ENCODE data around the gene LBH. TPM values are rescaled to one million over a fixed set of nuclear protein-coding genes. Genes with fewer than 3 reads are reported as not detected.
"Not testable (repeated sequence)": the region's sequence is repeated elsewhere in the genome, so short reads cannot be mapped to it uniquely, and the experiment has no call there.

Gene LBH
- polyA plus RNA-seq, 1 donor: 32.6 TPM

GRCh38 chr2:30266051-30266621 is 34.8 kb downstream of the LBH start:
- no peak overlapping the region for H3K4me3 ChIP-seq (ENCODE audit: low read length)
- no peak overlapping the region for H3K27ac ChIP-seq (ENCODE audit: low read length)
- no peak for DNase-seq
- WGBS (ENCODE audit: insufficient coverage, low lambda C conversion rate): no CpG with 5 or more reads among the region's 7 CpGs
- H3K4me1 ChIP-seq (ENCODE audit: control insufficient read depth, insufficient read depth, low read length): peaks cover 11% of the 10 kb centered on the region
- H3K36me3 ChIP-seq (ENCODE audit: control insufficient read depth, insufficient read depth, low read length): no peaks in the 10 kb centered on the region
- no peaks in the 10 kb centered on the region for H3K9me3 ChIP-seq (ENCODE audit: control insufficient read depth, low read depth, low read length)
- no peaks in the 10 kb centered on the region for H3K27me3 ChIP-seq (ENCODE audit: control insufficient read depth, insufficient read depth, low read length)

- DNase-seq: no peak
- no peak overlapping the region for H3K27ac ChIP-seq (ENCODE audit: low read length)
- no peaks in the 10 kb centered on the region for H3K9me3 ChIP-seq (ENCODE audit: control insufficient read depth, low read depth, low read length)
- no CpG with 5 or more reads among the region's 5 CpGs for WGBS (ENCODE audit: insufficient coverage, low lambda C conversion rate)
- H3K36me3 ChIP-seq (ENCODE audit: control insufficient read depth, insufficient read depth, low read length): no peaks in the 10 kb centered on the region
- no peak overlapping the region for H3K4me3 ChIP-seq (ENCODE audit: low read length)
- H3K27me3 ChIP-seq (ENCODE audit: control insufficient read depth, insufficient read depth, low read length): no peaks in the 10 kb centered on the region
- peaks cover 11% of the 10 kb centered on the region for H3K4me1 ChIP-seq (ENCODE audit: control insufficient read depth, insufficient read depth, low read length)
Measured at GRCh38 chr2:30266705-30267104, 35.4 kb downstream of the LBH start.

- DNase-seq: no peak
- H3K4me3 ChIP-seq (ENCODE audit: low read length): no peak overlapping the region
- no peaks in the 10 kb centered on the region for H3K27me3 ChIP-seq (ENCODE audit: control insufficient read depth, insufficient read depth, low read length)
- H3K27ac ChIP-seq (ENCODE audit: low read length): no peak overlapping the region
- no peaks in the 10 kb centered on the region for H3K36me3 ChIP-seq (ENCODE audit: control insufficient read depth, insufficient read depth, low read length)
- 100% methylated on average over 2 of the region's 13 CpGs for WGBS (ENCODE audit: insufficient coverage, low lambda C conversion rate)
- H3K9me3 ChIP-seq (ENCODE audit: control insufficient read depth, low read depth, low read length): no peaks in the 10 kb centered on the region
- H3K4me1 ChIP-seq (ENCODE audit: control insufficient read depth, insufficient read depth, low read length): peaks cover 11% of the 10 kb centered on the region
Measured at GRCh38 chr2:30267161-30267975, 36.0 kb downstream of the LBH start.

- no peaks in the 10 kb centered on the region for H3K9me3 ChIP-seq (ENCODE audit: control insufficient read depth, low read depth, low read length)
- no peak overlapping the region for H3K27ac ChIP-seq (ENCODE audit: low read length)
- H3K4me1 ChIP-seq (ENCODE audit: control insufficient read depth, insufficient read depth, low read length): peaks cover 18% of the 10 kb centered on the region
- H3K36me3 ChIP-seq (ENCODE audit: control insufficient read depth, insufficient read depth, low read length): no peaks in the 10 kb centered on the region
- no CpG with 5 or more reads among the region's 5 CpGs for WGBS (ENCODE audit: insufficient coverage, low lambda C conversion rate)
- H3K4me3 ChIP-seq (ENCODE audit: low read length): no peak overlapping the region
- DNase-seq: no peak
- no peaks in the 10 kb centered on the region for H3K27me3 ChIP-seq (ENCODE audit: control insufficient read depth, insufficient read depth, low read length)
Measured at GRCh38 chr2:30268296-30268871, 37.0 kb downstream of the LBH start.

- not testable (repeated sequence) for H3K27ac ChIP-seq (ENCODE audit: low read length); DNase-seq; H3K9me3 ChIP-seq (ENCODE audit: control insufficient read depth, low read depth, low read length); H3K27me3 ChIP-seq (ENCODE audit: control insufficient read depth, insufficient read depth, low read length); H3K4me3 ChIP-seq (ENCODE audit: low read length); H3K36me3 ChIP-seq (ENCODE audit: control insufficient read depth, insufficient read depth, low read length)
- no CpG with 5 or more reads among the region's 16 CpGs for WGBS (ENCODE audit: insufficient coverage, low lambda C conversion rate)
- peaks cover 22% of the 10 kb centered on the region for H3K4me1 ChIP-seq (ENCODE audit: control insufficient read depth, insufficient read depth, low read length)
Measured at GRCh38 chr2:30269114-30269770, 37.9 kb downstream of the LBH start.

- Histone ChIP-seq H3K36me3 (ENCODE audit: control insufficient read depth, insufficient read depth, low read length) (no peaks in the 10 kb centered on the region), H3K27ac (ENCODE audit: low read length) (no peak overlapping the region), H3K4me3 (ENCODE audit: low read length) (no peak overlapping the region), H3K27me3 (ENCODE audit: control insufficient read depth, insufficient read depth, low read length) (no peaks in the 10 kb centered on the region), H3K4me1 (ENCODE audit: control insufficient read depth, insufficient read depth, low read length) (peaks cover 26% of the 10 kb centered on the region), H3K9me3 (ENCODE audit: control insufficient read depth, low read depth, low read length) (no peaks in the 10 kb centered on the region)
- no peak for DNase-seq
- WGBS (ENCODE audit: insufficient coverage, low lambda C conversion rate): no CpG with 5 or more reads among the region's 5 CpGs
Measured at GRCh38 chr2:30269771-30270145, 38.4 kb downstream of the LBH start.

- H3K27ac ChIP-seq (ENCODE audit: low read length): no peak overlapping the region
- whole genome bisulfite sequencing (ENCODE audit: insufficient coverage, low lambda C conversion rate): no CpG with 5 or more reads among the region's 3 CpGs
- H3K9me3 ChIP-seq (ENCODE audit: control insufficient read depth, low read depth, low read length): no peaks in the 10 kb centered on the region
- peaks cover 27% of the 10 kb centered on the region for H3K4me1 ChIP-seq (ENCODE audit: control insufficient read depth, insufficient read depth, low read length)
- H3K36me3 ChIP-seq (ENCODE audit: control insufficient read depth, insufficient read depth, low read length): no peaks in the 10 kb centered on the region
- H3K27me3 ChIP-seq (ENCODE audit: control insufficient read depth, insufficient read depth, low read length): no peaks in the 10 kb centered on the region
- H3K4me3 ChIP-seq (ENCODE audit: low read length): no peak overlapping the region
- DNase-seq: no peak
Measured at GRCh38 chr2:30270166-30270565, 38.8 kb downstream of the LBH start.

- WGBS (ENCODE audit: insufficient coverage, low lambda C conversion rate): 80% methylated on average over 1 of the region's 5 CpGs
- H3K27ac ChIP-seq (ENCODE audit: low read length): no peak overlapping the region
- DNase-seq: no peak
- H3K27me3 ChIP-seq (ENCODE audit: control insufficient read depth, insufficient read depth, low read length): no peaks in the 10 kb centered on the region
- peaks cover 35% of the 10 kb centered on the region for H3K4me1 ChIP-seq (ENCODE audit: control insufficient read depth, insufficient read depth, low read length)
- H3K4me3 ChIP-seq (ENCODE audit: low read length): no peak overlapping the region
- H3K9me3 ChIP-seq (ENCODE audit: control insufficient read depth, low read depth, low read length): no peaks in the 10 kb centered on the region
- no peaks in the 10 kb centered on the region for H3K36me3 ChIP-seq (ENCODE audit: control insufficient read depth, insufficient read depth, low read length)
Measured at GRCh38 chr2:30271301-30271700, 40.0 kb downstream of the LBH start.

GRCh38 chr2:30272286-30272685 is 41.0 kb downstream of the LBH start:
- WGBS (ENCODE audit: insufficient coverage, low lambda C conversion rate): no CpG with 5 or more reads among the region's 8 CpGs
- Histone ChIP-seq H3K27me3 (ENCODE audit: control insufficient read depth, insufficient read depth, low read length) (no peaks in the 10 kb centered on the region), H3K4me1 (ENCODE audit: control insufficient read depth, insufficient read depth, low read length) (peaks cover 31% of the 10 kb centered on the region), H3K9me3 (ENCODE audit: control insufficient read depth, low read depth, low read length) (no peaks in the 10 kb centered on the region), H3K36me3 (ENCODE audit: control insufficient read depth, insufficient read depth, low read length) (no peaks in the 10 kb centered on the region), H3K27ac (ENCODE audit: low read length) (no peak overlapping the region), H3K4me3 (ENCODE audit: low read length) (no peak overlapping the region)
- DNase-seq: no peak

GRCh38 chr2:30272761-30273573 is 41.6 kb downstream of the LBH start:
- Histone ChIP-seq H3K4me1 (ENCODE audit: control insufficient read depth, insufficient read depth, low read length) (peaks cover 31% of the 10 kb centered on the region), H3K27me3 (ENCODE audit: control insufficient read depth, insufficient read depth, low read length) (no peaks in the 10 kb centered on the region), H3K36me3 (ENCODE audit: control insufficient read depth, insufficient read depth, low read length) (no peaks in the 10 kb centered on the region), H3K4me3 (ENCODE audit: low read length) (no peak overlapping the region), H3K9me3 (ENCODE audit: control insufficient read depth, low read depth, low read length) (no peaks in the 10 kb centered on the region), H3K27ac (ENCODE audit: low read length) (peak overlapping the region; percentile 81)
- no CpG with 5 or more reads among the region's 5 CpGs for WGBS (ENCODE audit: insufficient coverage, low lambda C conversion rate)
- DNase-seq: peak; percentile 52 to 71
